BJ (cell line): ENCODE measurements around the gene ABCB11. TPM values are rescaled to one million over a fixed set of nuclear protein-coding genes. Genes with fewer than 3 reads are reported as not detected.

Experiments
- CTCF ChIA-PET: fragments of 350-600 bp; formaldehyde crosslinking; extraction: SDS; loops from one replicate; lab custom pipeline; 2021; ENCODE audit warnings: antibody characterized with exemption, inconsistent platforms; lab: Yijun Ruan, JAX
- POLR2A ChIA-PET: fragments of 300-600 bp; sonication (Branson Sonifier 250); formaldehyde crosslinking; extraction: SDS; loops from one replicate; lab custom pipeline; 2021; ENCODE audit warnings: antibody characterized with exemption; lab: Charles Lee
- DNase-seq: peaks from one replicate; pipeline ENCODE4 v3.0.0-alpha.2; 2011; ENCODE audit warnings: low read depth
- H3K27me3 ChIP-seq: 2 replicates; pipeline ENCODE4 v1.6.0; 2011; ENCODE audit warnings: low read length; ENCODE audit not compliant: control insufficient read depth, insufficient read depth
- H3K36me3 ChIP-seq: 2 replicates; pipeline ENCODE4 v1.5.1; 2011; ENCODE audit warnings: low read length; ENCODE audit not compliant: control insufficient read depth, insufficient read depth
- H3K4me3 ChIP-seq: 2 replicates; pipeline ENCODE4 v1.5.1; 2011; ENCODE audit warnings: low read depth, mild to moderate bottlenecking, control low read depth, low read length
- CTCF ChIP-seq: IDR thresholded peaks from 2 replicates; pipeline ENCODE4 v1.5.1; 2011; ENCODE audit warnings: low read depth, mild to moderate bottlenecking, control low read depth, inconsistent platforms, low read length, moderate library complexity; ENCODE audit not compliant: insufficient read depth
- polyA plus RNA-seq: library from polyadenylated mRNA; depleted of rRNA; stranded (reverse); fragments of >200 nt; gene quantifications from 2 replicates; pipeline ENCODE4 v1.2.3, GENCODE V29; 2011

Gene ABCB11
- polyA plus RNA-seq, 1 experiment: not detected

- Histone ChIP-seq H3K4me3 (no peak overlapping the region), H3K36me3 (no peaks in the 10 kb centered on the region), H3K27me3 (no peaks in the 10 kb centered on the region)
- POLR2A ChIA-PET: no interaction called here
- CTCF ChIA-PET: no interaction called here
- no peak for TF ChIP-seq CTCF
- no peak for DNase-seq
Measured at GRCh38 chr2:169038338-169038757, 7.2 kb upstream of the ABCB11 start.

GRCh38 chr2:169036736-169037440, 5.8 kb upstream of the ABCB11 start:
- CTCF ChIA-PET: no interaction called here
- H3K27me3 ChIP-seq: no peaks in the 10 kb centered on the region
- H3K36me3 ChIP-seq: no peaks in the 10 kb centered on the region
- DNase-seq: no peak
- TF ChIP-seq CTCF: no peak
- no peak overlapping the region for H3K4me3 ChIP-seq
- POLR2A ChIA-PET: no interaction called here

- Histone ChIP-seq H3K27me3 (no peaks in the 10 kb centered on the region), H3K4me3 (no peak overlapping the region), H3K36me3 (no peaks in the 10 kb centered on the region)
- POLR2A ChIA-PET: no interaction called here
- no peak for DNase-seq
- CTCF ChIA-PET: no interaction called here
- TF ChIP-seq CTCF: no peak
Measured at GRCh38 chr2:169035887-169036286, 4.8 kb upstream of the ABCB11 start.

- no peaks in the 10 kb centered on the region for H3K27me3 ChIP-seq
- ChIA-PET CTCF (no interaction called here), POLR2A (no interaction called here)
- DNase-seq: no peak
- TF ChIP-seq CTCF: no peak
- H3K36me3 ChIP-seq: no peaks in the 10 kb centered on the region
- H3K4me3 ChIP-seq: no peak overlapping the region
Measured at GRCh38 chr2:169034984-169035544, 3.9 kb upstream of the ABCB11 start.

GRCh38 chr2:169034256-169034655, 3.1 kb upstream of the ABCB11 start:
- no peak for TF ChIP-seq CTCF
- Histone ChIP-seq H3K36me3 (no peaks in the 10 kb centered on the region), H3K27me3 (no peaks in the 10 kb centered on the region), H3K4me3 (no peak overlapping the region)
- POLR2A ChIA-PET: no interaction called here
- DNase-seq: no peak
- CTCF ChIA-PET: interaction anchor here (1.1 kb wide), 1 partner anchor 260 kb away, joined by 3 read pairs; no protein-coding TSS in a partner anchor
